HEK293 (cell line): Measurements from ENCODE around the gene EPS8.
A peak's percentile ranks its signal among the peaks of the same experiment; 100 is the strongest.

Experiments
- CTCF ChIA-PET: fragments of 350-600 bp; formaldehyde crosslinking; extraction: SDS; loops from one replicate; lab custom pipeline; 2021; ENCODE audit warnings: antibody characterized with exemption; lab: Yijun Ruan, JAX
- POLR2A ChIA-PET: fragments of 300-600 bp; formaldehyde crosslinking; extraction: SDS; loops from one replicate; lab custom pipeline; 2020; ENCODE audit warnings: antibody characterized with exemption, inconsistent platforms; lab: Yijun Ruan, JAX
- H3K27ac ChIP-seq: fragments of 200-500 bp; sonication (Bioruptor generic); 2 replicates; pipeline ENCODE4 v1.5.1; 2014; ENCODE audit warnings: low read depth, low read length, control low read depth, inconsistent platforms; ENCODE audit errors: extremely low read depth
- H3K36me3 ChIP-seq, 2 experiments: fragments of 200-500 bp in 1 of 2; sonication (Bioruptor generic) in 1 of 2; 1 replicate in 1 of 2; 2 replicates in 1 of 2; pipeline ENCODE4 v1.5.1; 2014 to 2017; ENCODE audit warnings: inconsistent platforms in 2 of 2, low read length in 2 of 2; ENCODE audit not compliant: control insufficient read depth in 2 of 2, insufficient read depth in 1 of 2
- H3K4me1 ChIP-seq: fragments of 200-500 bp; sonication (Bioruptor generic); 2 replicates; pipeline ENCODE4 v1.5.1; 2014; ENCODE audit warnings: mild to moderate bottlenecking, low read length, inconsistent platforms; ENCODE audit not compliant: control insufficient read depth, insufficient read depth
- H3K4me3 ChIP-seq: 2 replicates; pipeline ENCODE4 v1.5.1; 2011; ENCODE audit warnings: low read depth, mild to moderate bottlenecking, control low read depth, low read length, moderate library complexity
- H3K9me3 ChIP-seq: fragments of 200-500 bp; sonication (Bioruptor generic); 2 replicates; pipeline ENCODE4 v1.5.1; 2014; ENCODE audit warnings: low read depth, low read length, inconsistent platforms; ENCODE audit not compliant: control insufficient read depth, insufficient read depth
- FEZF1 ChIP-seq: fragments of 450-650 bp; formaldehyde crosslinking; IDR thresholded peaks from 2 replicates; pipeline ENCODE4 v1.5.1; 2016; ENCODE audit warnings: missing biosample characterization, missing genetic modification characterization
- GLIS1 ChIP-seq: fragments of 450-650 bp; formaldehyde crosslinking; IDR thresholded peaks from 2 replicates; pipeline ENCODE4 v1.5.1; 2016; ENCODE audit warnings: missing biosample characterization, missing genetic modification characterization
- HIC1 ChIP-seq: fragments of 450-650 bp; formaldehyde crosslinking; IDR thresholded peaks from 2 replicates; pipeline ENCODE4 v1.5.1; 2016; ENCODE audit warnings: missing biosample characterization, missing genetic modification characterization
- KLF9 ChIP-seq: fragments of 450-650 bp; formaldehyde crosslinking; IDR thresholded peaks from 2 replicates; pipeline ENCODE4 v1.5.1; 2016; ENCODE audit warnings: missing biosample characterization, missing genetic modification characterization, low read depth
- MYNN ChIP-seq: fragments of 450-650 bp; formaldehyde crosslinking; IDR thresholded peaks from 2 replicates; pipeline ENCODE4 v1.5.1; 2016; ENCODE audit warnings: missing biosample characterization, missing genetic modification characterization, borderline replicate concordance
- PRDM1 ChIP-seq: fragments of 450-650 bp; formaldehyde crosslinking; IDR thresholded peaks from 2 replicates; pipeline ENCODE4; 2016; ENCODE audit warnings: missing biosample characterization, missing genetic modification characterization
- PRDM6 ChIP-seq: fragments of 450-650 bp; formaldehyde crosslinking; IDR thresholded peaks from 2 replicates; pipeline ENCODE4 v1.5.1; 2017; ENCODE audit warnings: missing biosample characterization, missing genetic modification characterization
- SALL2 ChIP-seq: fragments of 450-650 bp; formaldehyde crosslinking; IDR thresholded peaks from 2 replicates; pipeline ENCODE4 v1.5.0; 2017; ENCODE audit warnings: missing biosample characterization, mild to moderate bottlenecking, missing genetic modification characterization, borderline replicate concordance
- SCRT2 ChIP-seq: fragments of 450-650 bp; formaldehyde crosslinking; IDR thresholded peaks from 2 replicates; pipeline ENCODE4 v1.5.1; 2016; ENCODE audit warnings: missing biosample characterization, missing genetic modification characterization
- SP2 ChIP-seq: fragments of 450-650 bp; formaldehyde crosslinking; IDR thresholded peaks from 2 replicates; pipeline ENCODE4 v1.5.1; 2016; ENCODE audit warnings: missing biosample characterization, missing genetic modification characterization
- YY2 ChIP-seq: fragments of 450-650 bp; formaldehyde crosslinking; IDR thresholded peaks from 2 replicates; pipeline ENCODE4 v1.5.1; 2016; ENCODE audit warnings: missing biosample characterization, missing genetic modification characterization
- ZBTB26 ChIP-seq: fragments of 450-650 bp; formaldehyde crosslinking; optimal IDR thresholded peaks from 2 replicates; pipeline ENCODE3; 2016; ENCODE audit warnings: missing biosample characterization, mild to moderate bottlenecking, missing genetic modification characterization
- ZFHX2 ChIP-seq: fragments of 450-650 bp; formaldehyde crosslinking; conservative IDR thresholded peaks from 2 replicates; pipeline ENCODE4 v1.5.1; 2016; ENCODE audit warnings: missing biosample characterization, missing genetic modification characterization
- ZIC2 ChIP-seq: fragments of 450-650 bp; formaldehyde crosslinking; IDR thresholded peaks from 2 replicates; pipeline ENCODE4 v1.5.1; 2016; ENCODE audit warnings: missing biosample characterization, missing genetic modification characterization
- ZNF10 ChIP-seq: fragments of 450-650 bp; formaldehyde crosslinking; IDR thresholded peaks from 2 replicates; pipeline ENCODE4 v1.5.1; 2017; ENCODE audit warnings: missing biosample characterization, missing genetic modification characterization
- ZNF132 ChIP-seq: fragments of 450-650 bp; formaldehyde crosslinking; IDR thresholded peaks from 2 replicates; pipeline ENCODE4 v1.5.1; 2017; ENCODE audit warnings: missing biosample characterization, missing genetic modification characterization, borderline replicate concordance
- ZNF174 ChIP-seq: fragments of 450-650 bp; formaldehyde crosslinking; IDR thresholded peaks from 2 replicates; pipeline ENCODE4 v1.5.0; 2017; ENCODE audit warnings: missing biosample characterization, mild to moderate bottlenecking, missing genetic modification characterization
- ZNF175 ChIP-seq: fragments of 450-650 bp; formaldehyde crosslinking; IDR thresholded peaks from 2 replicates; pipeline ENCODE4 v1.5.1; 2016; ENCODE audit warnings: missing biosample characterization, missing genetic modification characterization
- ZNF366 ChIP-seq: fragments of 450-650 bp; formaldehyde crosslinking; conservative IDR thresholded peaks from 2 replicates; pipeline ENCODE4 v1.5.1; 2016; ENCODE audit warnings: missing biosample characterization, missing genetic modification characterization
- ZNF513 ChIP-seq: fragments of 450-650 bp; IDR thresholded peaks from 2 replicates; pipeline ENCODE4 v1.5.1; 2018; ENCODE audit warnings: missing biosample characterization, missing genetic modification characterization
- ZNF600 ChIP-seq: fragments of 450-650 bp; formaldehyde crosslinking; IDR thresholded peaks from 2 replicates; pipeline ENCODE4 v1.5.1; 2016; ENCODE audit warnings: missing biosample characterization, missing genetic modification characterization
- ZNF621 ChIP-seq: fragments of 450-650 bp; formaldehyde crosslinking; IDR thresholded peaks from 2 replicates; pipeline ENCODE4 v1.5.1; 2017; ENCODE audit warnings: missing biosample characterization, missing genetic modification characterization
- ZNF623 ChIP-seq: fragments of 450-650 bp; formaldehyde crosslinking; IDR thresholded peaks from 2 replicates; pipeline ENCODE4 v1.5.1; 2016; ENCODE audit warnings: missing biosample characterization, missing genetic modification characterization
- ZNF76 ChIP-seq: fragments of 450-650 bp; formaldehyde crosslinking; IDR thresholded peaks from 2 replicates; pipeline ENCODE4; 2016; ENCODE audit warnings: low read depth, missing biosample characterization, missing genetic modification characterization, borderline replicate concordance
- ZNF776 ChIP-seq: fragments of 450-650 bp; formaldehyde crosslinking; IDR thresholded peaks from 2 replicates; pipeline ENCODE4 v1.5.0; 2017; ENCODE audit warnings: missing biosample characterization, missing genetic modification characterization, borderline replicate concordance
- TF ChIP-seq, protein P1 (sequence below): fragments of 450-650 bp; formaldehyde crosslinking; IDR thresholded peaks from 2 replicates; pipeline ENCODE4 v1.5.1; 2016; ENCODE audit warnings: missing biosample characterization, missing genetic modification characterization

The EPS8 gene

GRCh38 chr12:15688838-15689625, 100.2 kb downstream of the EPS8 start:
- H3K9me3 ChIP-seq, result no peaks in the 10 kb centered on the region
- H3K36me3 ChIP-seq, result no peaks in the 10 kb centered on the region
- H3K4me3 ChIP-seq, result no peak overlapping the region
- TF ChIP-seq ZNF10 (tag by site-specific recombination) (no peak), ZIC2 (tag by site-specific recombination) (peak; percentile 41; the same call in 1 of the 2 replicates), ZNF174 (no peak), ZNF776 (tag by site-specific recombination) (no peak), PRDM6 (tag by site-specific recombination) (no peak), ZNF175 (tag by site-specific recombination) (no peak), GLIS1 (tag by site-specific recombination) (peak; percentile 10; the same call in 1 of the 2 replicates), SP2 (tag by site-specific recombination) (no peak), ZBTB26 (tag by site-specific recombination) (no peak), ZFHX2 (tag by site-specific recombination) (0 out of 2 replicates have a peak, but pooled peaks have one; percentile 16), ZNF513 (no peak), PRDM1 (no peak), ZNF366 (tag by site-specific recombination) (no peak)
- H3K4me1 ChIP-seq, result peaks cover 31% of the 10 kb centered on the region
- POLR2A ChIA-PET, result no interaction called here
- CTCF ChIA-PET, result interaction anchor here (0.5 to 0.7 kb wide), 3 partner anchors 87 to 180 kb away, joined by 3 read pairs; no protein-coding TSS in a partner anchor
- H3K27ac ChIP-seq, result peak overlapping the region; percentile 17; the same call in 1 of the 2 replicates

DNA sequence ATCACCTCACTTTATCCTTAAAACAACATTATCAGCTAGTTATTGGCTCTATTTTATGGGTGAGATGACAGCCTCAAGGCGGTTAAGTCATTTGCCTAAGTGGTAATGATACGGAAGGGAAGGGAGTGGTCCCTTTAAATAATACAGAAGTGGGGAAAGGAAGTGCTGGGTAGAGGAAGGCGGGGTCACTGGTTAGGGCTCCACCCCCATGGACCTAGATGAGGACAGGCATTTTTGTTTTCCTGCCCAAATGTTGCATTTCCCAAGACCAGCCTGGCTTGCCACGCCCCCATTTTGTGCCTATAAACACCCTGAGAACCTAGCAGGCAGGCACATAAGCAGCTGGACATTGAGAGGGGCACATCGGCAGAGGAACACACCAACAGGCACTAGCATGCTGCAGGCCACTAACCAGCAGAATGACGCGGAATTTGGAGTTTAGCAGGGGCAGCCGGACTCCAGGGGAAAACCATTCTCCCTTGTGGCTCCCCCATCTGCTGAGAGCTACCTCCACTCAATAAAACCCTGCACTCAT, 100.9 kb downstream of the EPS8 start:
- ChIA-PET CTCF (interaction anchor here (0.7 kb wide), 1 partner anchor 98 kb away, joined by 3 read pairs; no protein-coding TSS in a partner anchor), POLR2A (no interaction called here)
- no peak overlapping the region for H3K4me3 ChIP-seq
- peak overlapping the region; percentile 17; the same call in 1 of the 2 replicates for H3K27ac ChIP-seq
- H3K36me3 ChIP-seq, result no peaks in the 10 kb centered on the region
- no peaks in the 10 kb centered on the region for H3K9me3 ChIP-seq
- H3K4me1 ChIP-seq, result peaks cover 31% of the 10 kb centered on the region
- peak; percentile 92 for TF ChIP-seq KLF9
- TF ChIP-seq YY2 (tag by site-specific recombination), result no peak
- TF ChIP-seq FEZF1 (tag by site-specific recombination), result no peak; the same call in 1 of the 2 replicates
- 0 out of 2 replicates have a peak, but pooled peaks have one; percentile 34 for TF ChIP-seq ZNF76 (tag by site-specific recombination)
- no peak for TF ChIP-seq MYNN (tag by site-specific recombination)
- TF ChIP-seq ZNF132, result no peak
- TF ChIP-seq HIC1 (tag by site-specific recombination), result 0 out of 2 replicates have a peak, but pooled peaks have one; percentile 15
- no peak for TF ChIP-seq ZNF623 (tag by site-specific recombination)
- TF ChIP-seq, protein P1, sequence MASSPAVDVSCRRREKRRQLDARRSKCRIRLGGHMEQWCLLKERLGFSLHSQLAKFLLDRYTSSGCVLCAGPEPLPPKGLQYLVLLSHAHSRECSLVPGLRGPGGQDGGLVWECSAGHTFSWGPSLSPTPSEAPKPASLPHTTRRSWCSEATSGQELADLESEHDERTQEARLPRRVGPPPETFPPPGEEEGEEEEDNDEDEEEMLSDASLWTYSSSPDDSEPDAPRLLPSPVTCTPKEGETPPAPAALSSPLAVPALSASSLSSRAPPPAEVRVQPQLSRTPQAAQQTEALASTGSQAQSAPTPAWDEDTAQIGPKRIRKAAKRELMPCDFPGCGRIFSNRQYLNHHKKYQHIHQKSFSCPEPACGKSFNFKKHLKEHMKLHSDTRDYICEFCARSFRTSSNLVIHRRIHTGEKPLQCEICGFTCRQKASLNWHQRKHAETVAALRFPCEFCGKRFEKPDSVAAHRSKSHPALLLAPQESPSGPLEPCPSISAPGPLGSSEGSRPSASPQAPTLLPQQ (tag by site-specific recombination), result peak; percentile 45; the same call in 1 of the 2 replicates
- TF ChIP-seq ZNF600 (tag by site-specific recombination), result peak; percentile 59; the same call in 1 of the 2 replicates
- no peak for TF ChIP-seq SALL2
- TF ChIP-seq ZNF621 (tag by site-specific recombination), result no peak
- peak; percentile 64; the same call in 1 of the 2 replicates for TF ChIP-seq SCRT2 (tag by site-specific recombination)
